HUES64 (cell line): Measurements from ENCODE around the gene MRPL52.

Source experiments
- H3K27ac ChIP-seq: 2 replicates; pipeline ENCODE4 v1.7.0; 2013; ENCODE audit warnings: low read depth, low read length, inconsistent platforms
- H3K27me3 ChIP-seq: 2 replicates; pipeline ENCODE4 v1.6.1; 2013; ENCODE audit warnings: mild to moderate bottlenecking, low read length; ENCODE audit not compliant: insufficient read depth
- H3K36me3 ChIP-seq: 2 replicates; pipeline ENCODE4 v1.6.1; 2013; ENCODE audit warnings: mild to moderate bottlenecking, low read length; ENCODE audit not compliant: insufficient read depth
- H3K4me1 ChIP-seq: 2 replicates; pipeline ENCODE4 v1.6.1; 2013; ENCODE audit warnings: mild to moderate bottlenecking, low read length, moderate library complexity; ENCODE audit not compliant: insufficient read depth
- H3K4me3 ChIP-seq: 2 replicates; pipeline ENCODE4 v1.5.1; 2013; ENCODE audit warnings: mild to moderate bottlenecking, low read length, moderate library complexity
- H3K9ac ChIP-seq: 2 replicates; pipeline ENCODE4 v1.6.1; 2013; ENCODE audit warnings: mild to moderate bottlenecking, low read depth, low read length
- H3K9me3 ChIP-seq: 2 replicates; pipeline ENCODE4 v1.6.1; 2013; ENCODE audit warnings: low read depth, low read length; ENCODE audit not compliant: insufficient read depth
- WGBS: fragments of 150-250, 120-280 bp; methylation state at CpG from one replicate; pipeline ENCODE4 v1.1.7; 2013; ENCODE audit warnings: missing lambda C conversion rate; 5-methylcytosine and 5-hydroxymethylcytosine counted together

Gene MRPL52

DNA sequence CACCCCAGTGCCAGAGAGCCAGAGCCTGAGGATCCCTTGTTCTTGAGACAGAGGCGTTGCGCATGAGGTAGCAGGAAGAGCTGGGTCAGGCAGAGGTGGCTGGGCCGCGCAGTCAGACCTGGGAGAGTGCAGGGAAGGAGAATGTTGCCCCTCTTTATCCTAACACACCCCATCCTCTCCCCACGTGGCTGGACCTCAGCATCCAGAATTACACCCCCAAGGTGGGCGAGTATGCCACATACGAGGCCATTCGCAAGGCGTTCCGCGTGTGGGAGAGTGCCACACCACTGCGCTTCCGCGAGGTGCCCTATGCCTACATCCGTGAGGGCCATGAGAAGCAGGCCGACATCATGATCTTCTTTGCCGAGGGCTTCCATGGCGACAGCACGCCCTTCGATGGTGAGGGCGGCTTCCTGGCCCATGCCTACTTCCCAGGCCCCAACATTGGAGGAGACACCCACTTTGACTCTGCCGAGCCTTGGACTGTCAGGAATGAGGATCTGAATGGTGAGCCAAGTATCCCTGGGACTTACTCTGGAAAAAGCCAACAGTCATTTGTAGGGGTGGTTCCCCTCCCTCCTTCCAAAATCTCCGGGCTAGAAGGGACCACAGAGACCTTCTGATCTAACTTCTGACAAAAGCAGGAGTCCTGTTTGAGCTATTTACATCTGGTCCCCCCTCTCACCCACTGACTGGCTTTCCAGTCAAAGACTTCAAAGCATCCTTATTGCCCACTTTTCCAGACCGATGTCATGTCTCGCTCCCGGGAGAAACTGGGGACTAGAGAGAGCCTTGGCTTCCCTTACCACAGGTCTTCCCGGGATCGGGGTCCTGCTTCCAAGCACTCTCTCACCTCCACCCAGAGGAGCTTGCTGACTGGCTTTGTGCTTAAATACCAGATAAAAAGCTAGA is 12.8 kb downstream of the MRPL52 start:
- no peaks in the 10 kb centered on the region for H3K9me3 ChIP-seq
- H3K4me1 ChIP-seq = peaks cover 15% of the 10 kb centered on the region
- no peak overlapping the region for H3K9ac ChIP-seq
- no peak overlapping the region for H3K27ac ChIP-seq
- 93% methylated on average over 28 of the region's 28 CpGs for WGBS
- H3K27me3 ChIP-seq = peaks cover 5% of the 10 kb centered on the region; the same call in 1 of the 2 replicates
- H3K4me3 ChIP-seq = no peak overlapping the region
- H3K36me3 ChIP-seq = peaks cover 53% of the 10 kb centered on the region

DNA sequence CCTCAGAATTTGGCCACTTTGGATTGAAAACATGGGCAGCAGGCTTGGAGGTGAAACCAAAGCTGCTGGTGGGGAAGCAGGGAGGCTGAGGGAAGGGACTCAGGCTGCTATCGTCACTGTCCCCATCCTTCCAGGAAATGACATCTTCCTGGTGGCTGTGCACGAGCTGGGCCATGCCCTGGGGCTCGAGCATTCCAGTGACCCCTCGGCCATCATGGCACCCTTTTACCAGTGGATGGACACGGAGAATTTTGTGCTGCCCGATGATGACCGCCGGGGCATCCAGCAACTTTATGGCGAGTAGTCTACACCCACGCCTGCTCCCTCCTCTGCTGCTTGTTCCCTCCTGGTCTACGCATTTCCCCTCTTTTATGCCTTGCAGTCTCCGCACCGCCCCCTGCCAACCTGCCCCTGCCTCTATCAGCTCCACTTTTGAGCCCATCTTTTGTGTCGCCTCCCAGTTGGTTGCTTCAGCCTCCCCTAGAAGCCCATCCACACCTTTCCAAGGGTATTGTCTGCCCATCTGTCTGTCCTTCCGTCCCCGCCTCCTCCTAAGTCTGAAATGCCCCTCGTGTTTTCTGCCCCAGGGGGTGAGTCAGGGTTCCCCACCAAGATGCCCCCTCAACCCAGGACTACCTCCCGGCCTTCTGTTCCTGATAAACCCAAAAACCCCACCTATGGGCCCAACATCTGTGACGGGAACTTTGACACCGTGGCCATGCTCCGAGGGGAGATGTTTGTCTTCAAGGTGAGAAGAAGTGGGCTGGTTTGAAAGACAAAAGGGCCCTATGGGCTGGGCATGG is 13.6 kb downstream of the MRPL52 start:
- Histone ChIP-seq H3K27ac (no peak overlapping the region), H3K9ac (no peak overlapping the region), H3K27me3 (no peaks in the 10 kb centered on the region), H3K9me3 (no peaks in the 10 kb centered on the region), H3K36me3 (peaks cover 53% of the 10 kb centered on the region), H3K4me3 (no peak overlapping the region), H3K4me1 (peaks cover 20% of the 10 kb centered on the region)
- WGBS = 92% methylated on average over 21 of the region's 21 CpGs

DNA sequence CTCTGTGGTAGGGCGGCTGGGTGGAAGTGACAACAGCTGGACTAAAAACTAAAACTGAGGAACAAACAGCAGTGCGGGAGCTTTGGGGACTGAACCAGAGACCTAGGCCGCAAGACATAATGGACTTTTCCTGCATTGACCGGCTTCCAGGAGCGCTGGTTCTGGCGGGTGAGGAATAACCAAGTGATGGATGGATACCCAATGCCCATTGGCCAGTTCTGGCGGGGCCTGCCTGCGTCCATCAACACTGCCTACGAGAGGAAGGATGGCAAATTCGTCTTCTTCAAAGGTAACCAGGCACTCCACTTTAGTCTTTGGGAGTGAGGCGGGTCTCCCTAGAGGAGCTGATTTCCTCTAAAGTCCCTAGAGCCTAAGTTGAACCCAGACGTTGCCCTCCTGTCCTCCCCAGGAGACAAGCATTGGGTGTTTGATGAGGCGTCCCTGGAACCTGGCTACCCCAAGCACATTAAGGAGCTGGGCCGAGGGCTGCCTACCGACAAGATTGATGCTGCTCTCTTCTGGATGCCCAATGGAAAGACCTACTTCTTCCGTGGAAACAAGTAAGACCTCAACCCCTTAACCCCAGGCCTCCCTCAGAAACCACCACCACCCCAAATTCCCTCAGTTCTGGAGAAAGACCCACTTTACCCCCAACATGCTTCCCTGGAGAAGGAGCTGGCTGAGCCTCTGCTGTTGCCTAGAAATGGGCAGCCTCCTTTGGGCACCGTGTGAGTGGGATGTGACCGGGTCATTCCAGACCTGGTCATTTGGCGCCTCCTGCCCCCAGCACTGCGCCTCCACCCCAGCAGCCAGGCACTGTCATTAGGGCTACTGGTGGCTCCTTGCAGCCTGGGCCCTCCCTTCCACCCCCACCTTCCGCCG is 14.8 kb downstream of the MRPL52 start:
- H3K9ac ChIP-seq = no peak overlapping the region
- peaks cover 53% of the 10 kb centered on the region for H3K36me3 ChIP-seq
- peaks cover 20% of the 10 kb centered on the region for H3K4me1 ChIP-seq
- WGBS = 94% methylated on average over 22 of the region's 22 CpGs
- no peaks in the 10 kb centered on the region for H3K27me3 ChIP-seq
- H3K9me3 ChIP-seq = no peaks in the 10 kb centered on the region
- no peak overlapping the region for H3K27ac ChIP-seq
- H3K4me3 ChIP-seq = no peak overlapping the region

DNA sequence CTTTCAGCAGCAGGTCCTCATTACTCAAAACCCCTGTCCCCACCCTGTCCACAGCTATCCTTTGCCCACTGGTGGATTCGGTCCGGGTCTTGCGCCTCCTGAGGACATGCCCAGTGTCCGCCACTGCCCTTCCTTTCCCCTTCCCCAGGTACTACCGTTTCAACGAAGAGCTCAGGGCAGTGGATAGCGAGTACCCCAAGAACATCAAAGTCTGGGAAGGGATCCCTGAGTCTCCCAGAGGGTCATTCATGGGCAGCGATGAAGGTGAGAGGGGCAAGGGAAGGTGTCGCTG is 15.4 kb downstream of the MRPL52 start:
- H3K36me3 ChIP-seq = peaks cover 53% of the 10 kb centered on the region
- no peak overlapping the region for H3K9ac ChIP-seq
- 95% methylated on average over 9 of the region's 9 CpGs for WGBS
- peaks cover 19% of the 10 kb centered on the region for H3K4me1 ChIP-seq
- no peak overlapping the region for H3K4me3 ChIP-seq
- H3K27ac ChIP-seq = no peak overlapping the region
- H3K27me3 ChIP-seq = no peaks in the 10 kb centered on the region
- H3K9me3 ChIP-seq = no peaks in the 10 kb centered on the region

DNA sequence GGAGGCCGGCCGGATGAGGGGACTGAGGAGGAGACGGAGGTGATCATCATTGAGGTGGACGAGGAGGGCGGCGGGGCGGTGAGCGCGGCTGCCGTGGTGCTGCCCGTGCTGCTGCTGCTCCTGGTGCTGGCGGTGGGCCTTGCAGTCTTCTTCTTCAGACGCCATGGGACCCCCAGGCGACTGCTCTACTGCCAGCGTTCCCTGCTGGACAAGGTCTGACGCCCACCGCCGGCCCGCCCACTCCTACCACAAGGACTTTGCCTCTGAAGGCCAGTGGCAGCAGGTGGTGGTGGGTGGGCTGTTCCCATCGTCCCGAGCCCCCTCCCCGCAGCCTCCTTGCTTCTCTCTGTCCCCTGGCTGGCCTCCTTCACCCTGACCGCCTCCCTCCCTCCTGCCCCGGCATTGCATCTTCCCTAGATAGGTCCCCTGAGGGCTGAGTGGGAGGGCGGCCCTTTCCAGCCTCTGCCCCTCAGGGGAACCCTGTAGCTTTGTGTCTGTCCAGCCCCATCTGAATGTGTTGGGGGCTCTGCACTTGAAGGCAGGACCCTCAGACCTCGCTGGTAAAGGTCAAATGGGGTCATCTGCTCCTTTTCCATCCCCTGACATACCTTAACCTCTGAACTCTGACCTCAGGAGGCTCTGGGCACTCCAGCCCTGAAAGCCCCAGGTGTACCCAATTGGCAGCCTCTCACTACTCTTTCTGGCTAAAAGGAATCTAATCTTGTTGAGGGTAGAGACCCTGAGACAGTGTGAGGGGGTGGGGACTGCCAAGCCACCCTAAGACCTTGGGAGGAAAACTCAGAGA is 16.3 kb downstream of the MRPL52 start:
- no peaks in the 10 kb centered on the region for H3K9me3 ChIP-seq
- H3K4me3 ChIP-seq = no peak overlapping the region
- H3K9ac ChIP-seq = no peak overlapping the region
- H3K27ac ChIP-seq = no peak overlapping the region
- H3K4me1 ChIP-seq = peaks cover 19% of the 10 kb centered on the region
- H3K36me3 ChIP-seq = peaks cover 52% of the 10 kb centered on the region
- 92% methylated on average over 25 of the region's 26 CpGs for WGBS
- H3K27me3 ChIP-seq = no peaks in the 10 kb centered on the region

DNA sequence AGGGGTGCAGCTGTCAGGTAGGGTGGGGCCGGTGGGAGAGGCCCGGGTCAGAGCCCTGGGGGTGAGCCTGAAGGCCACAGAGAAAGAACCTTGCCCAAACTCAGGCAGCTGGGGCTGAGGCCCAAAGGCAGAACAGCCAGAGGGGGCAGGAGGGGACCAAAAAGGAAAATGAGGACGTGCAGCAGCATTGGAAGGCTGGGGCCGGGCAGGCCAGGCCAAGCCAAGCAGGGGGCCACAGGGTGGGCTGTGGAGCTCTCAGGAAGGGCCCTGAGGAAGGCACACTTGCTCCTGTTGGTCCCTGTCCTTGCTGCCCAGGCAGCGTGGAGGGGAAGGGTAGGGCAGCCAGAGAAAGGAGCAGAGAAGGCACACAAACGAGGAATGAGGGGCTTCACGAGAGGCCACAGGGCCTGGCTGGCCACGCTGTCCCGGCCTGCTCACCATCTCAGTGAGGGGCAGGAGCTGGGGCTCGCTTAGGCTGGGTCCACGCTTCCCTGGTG is 17.2 kb downstream of the MRPL52 start:
- Histone ChIP-seq H3K36me3 (peaks cover 43% of the 10 kb centered on the region), H3K27ac (no peak overlapping the region), H3K4me1 (peaks cover 19% of the 10 kb centered on the region), H3K9me3 (no peaks in the 10 kb centered on the region), H3K9ac (no peak overlapping the region), H3K4me3 (no peak overlapping the region), H3K27me3 (no peaks in the 10 kb centered on the region)
- 84% methylated on average over 11 of the region's 11 CpGs for WGBS

DNA sequence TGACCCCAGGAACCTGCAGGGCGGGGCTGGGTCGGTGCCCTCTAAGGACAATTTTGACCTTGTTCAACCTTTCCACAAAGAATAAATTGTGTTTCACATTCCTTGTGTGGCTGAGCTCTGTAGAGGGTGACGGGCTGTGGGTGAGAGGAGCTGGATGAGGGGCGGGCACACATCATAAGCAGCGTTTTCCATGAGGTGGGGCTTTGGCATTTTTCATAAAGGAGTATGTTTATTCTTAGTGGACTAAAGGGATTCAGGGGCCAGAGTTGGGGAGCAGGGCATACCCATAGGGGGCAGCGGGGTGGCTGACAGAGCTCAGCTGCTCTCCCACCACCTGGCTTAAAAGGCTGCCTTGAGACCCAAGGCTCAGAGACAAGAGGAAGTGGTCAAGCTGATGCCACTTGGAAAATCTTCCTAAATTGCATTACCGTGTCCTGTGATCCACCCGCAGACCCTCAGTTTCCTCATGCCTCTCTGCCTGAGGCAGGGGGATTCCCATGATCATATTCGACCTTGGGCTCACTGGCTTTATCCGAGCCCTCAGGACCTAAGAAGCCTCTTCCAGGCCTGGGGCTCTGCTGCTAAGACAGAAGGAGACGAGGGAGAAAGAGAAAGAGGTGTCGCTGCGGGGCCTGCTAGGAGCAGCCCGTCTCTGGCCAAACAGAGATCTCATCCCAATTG is 18.1 kb downstream of the MRPL52 start:
- Histone ChIP-seq H3K27ac (0 out of 2 replicates have a peak overlapping the region, but pooled peaks have one; percentile 16), H3K9ac (no peak overlapping the region), H3K9me3 (no peaks in the 10 kb centered on the region), H3K27me3 (no peaks in the 10 kb centered on the region), H3K4me1 (peaks cover 22% of the 10 kb centered on the region), H3K4me3 (no peak overlapping the region), H3K36me3 (peaks cover 34% of the 10 kb centered on the region)
- WGBS = 77% methylated on average over 14 of the region's 14 CpGs

DNA sequence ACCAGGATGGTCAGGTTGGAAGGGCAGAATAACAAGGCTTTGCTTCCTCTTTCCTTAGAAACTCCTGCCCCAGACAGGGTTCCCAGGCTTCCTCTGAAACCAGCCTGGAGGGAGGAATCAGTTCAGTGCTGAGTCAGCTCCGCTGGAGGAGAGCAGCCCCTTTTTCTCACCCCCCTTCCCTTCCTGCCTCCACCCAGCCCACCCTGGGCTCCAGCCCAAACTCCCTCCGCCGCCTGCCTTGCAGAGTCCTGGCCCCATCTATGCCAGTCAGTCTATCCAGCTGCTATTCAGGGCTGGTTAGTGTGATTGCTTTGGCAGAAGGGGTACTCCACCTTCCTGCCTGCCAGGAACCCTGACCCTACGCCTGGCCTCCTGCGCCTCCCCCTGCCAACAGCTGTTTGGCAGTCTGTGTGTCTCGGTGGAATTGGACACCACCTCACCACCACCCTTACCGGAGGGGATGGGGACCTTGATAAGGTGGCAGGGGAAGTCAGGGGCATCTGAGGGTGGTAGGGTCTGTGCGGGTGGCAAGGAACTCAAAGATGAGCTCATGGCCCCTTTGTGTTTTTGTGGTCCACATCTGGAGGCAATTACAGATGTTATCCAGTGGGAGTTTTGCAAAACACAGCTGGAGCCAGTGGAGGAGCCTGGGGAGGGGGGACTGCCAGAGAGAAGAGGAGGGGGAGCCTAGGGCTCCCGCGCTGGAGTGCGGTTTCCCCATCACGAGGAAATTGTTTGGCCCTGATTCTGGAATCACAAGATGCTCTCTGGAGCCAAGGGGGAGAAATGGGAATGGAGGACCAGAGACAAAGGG is 18.9 kb downstream of the MRPL52 start:
- Histone ChIP-seq H3K4me1 (peaks cover 24% of the 10 kb centered on the region), H3K27ac (0 out of 2 replicates have a peak overlapping the region, but pooled peaks have one; percentile 16), H3K36me3 (peaks cover 27% of the 10 kb centered on the region), H3K27me3 (no peaks in the 10 kb centered on the region), H3K9ac (0 out of 2 replicates have a peak overlapping the region, but pooled peaks have one; percentile 0), H3K4me3 (no peak overlapping the region), H3K9me3 (no peaks in the 10 kb centered on the region)
- 67% methylated on average over 11 of the region's 12 CpGs for WGBS

DNA sequence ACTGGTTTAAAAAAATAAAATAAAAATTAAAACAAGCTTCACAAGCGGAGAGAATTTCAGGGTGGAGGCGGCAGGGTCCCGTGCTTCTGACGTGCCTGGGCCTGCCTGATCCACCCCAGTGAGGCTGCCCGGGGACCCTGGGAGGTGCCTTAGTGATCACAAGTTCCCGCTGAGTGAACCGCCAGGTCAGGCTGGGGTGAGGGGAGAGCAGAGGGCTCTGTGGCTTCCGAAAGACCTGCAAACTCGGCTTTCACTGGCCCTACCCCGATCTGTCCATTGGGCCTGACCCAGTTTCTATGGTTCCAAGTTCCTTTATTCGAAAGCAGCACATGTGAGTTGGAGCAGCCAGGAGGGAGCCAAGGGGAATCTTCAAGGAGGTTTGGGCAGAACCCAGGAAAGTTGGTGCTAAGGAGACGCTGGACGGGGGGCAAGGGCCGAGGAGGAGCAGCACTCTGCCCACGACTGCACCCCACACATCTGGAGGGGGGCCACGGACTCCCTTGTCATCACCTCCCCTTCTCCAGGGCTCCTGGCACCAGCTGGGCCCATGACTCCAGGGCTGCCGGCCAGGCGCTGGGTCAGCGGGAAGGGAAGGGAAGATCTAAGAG is 19.6 kb downstream of the MRPL52 start:
- H3K27ac ChIP-seq = no peak overlapping the region
- H3K4me1 ChIP-seq = peaks cover 24% of the 10 kb centered on the region
- WGBS = 78% methylated on average over 16 of the region's 19 CpGs
- no peak overlapping the region for H3K4me3 ChIP-seq
- H3K9ac ChIP-seq = no peak overlapping the region
- no peaks in the 10 kb centered on the region for H3K9me3 ChIP-seq
- H3K36me3 ChIP-seq = peaks cover 20% of the 10 kb centered on the region
- H3K27me3 ChIP-seq = no peaks in the 10 kb centered on the region
